B cell (primary cell): ENCODE measurements around the gene SLC16A12. TPM values are rescaled to one million over a fixed set of nuclear protein-coding genes. Genes with fewer than 3 reads are reported as not detected.

Experiments
- ATAC-seq: fragments of 200-7000 bp; cut with Tn5 transposase; one replicate; pipeline ENCODE4 v1.10.0; 2021; ENCODE audit warnings: low read depth, mild to moderate bottlenecking, moderate number of reproducible peaks, moderate library complexity
- CTCF ChIA-PET: fragments of 350-600 bp; sonication (Branson Sonifier 250); formaldehyde crosslinking; loops from one replicate; lab custom pipeline; 2021; ENCODE audit warnings: antibody characterized with exemption, inconsistent platforms; lab: Charles Lee
- POLR2A ChIA-PET: fragments of 350-600 bp; sonication (Branson Sonifier 250); formaldehyde crosslinking; loops from one replicate; lab custom pipeline; 2021; ENCODE audit warnings: antibody characterized with exemption; lab: Charles Lee
- DNase-seq: peaks from one replicate; pipeline ENCODE4 v3.0.0; 2013
- H2AFZ ChIP-seq: 2 replicates; pipeline ENCODE4 v1.6.1; 2012; ENCODE audit warnings: mild to moderate bottlenecking, low read depth, low read length; ENCODE audit not compliant: insufficient read depth, poor library complexity, severe bottlenecking
- H3K27ac ChIP-seq, 2 donors: 1 replicate in 1 of 2; 2 replicates in 1 of 2; pipeline ENCODE4 v1.5.1; 2012 to 2013; ENCODE audit warnings: low read length in 2 of 2, mild to moderate bottlenecking in 2 of 2, moderate library complexity in 1 of 2
- H3K27me3 ChIP-seq, 4 experiments: fragments of 200-600 bp in 1 of 4; sonication (generic) in 1 of 4; replicated peaks in 1 of 4; 1 replicate in 2 of 4; 2 replicates in 2 of 4; pipeline versions ENCODE4 v1.6.1 to v1.7.0; 2013 to 2016; ENCODE audit warnings: low read length in 3 of 4, mild to moderate bottlenecking in 2 of 4, mixed read lengths in 1 of 4, moderate library complexity in 1 of 4; ENCODE audit not compliant: insufficient read depth in 4 of 4, control insufficient read depth in 3 of 4; ENCODE audit errors: control extremely low read depth in 1 of 4
- H3K36me3 ChIP-seq, 2 experiments: replicated peaks in 1 of 2; 1 replicate in 1 of 2; 2 replicates in 1 of 2; pipeline versions ENCODE4 v1.6.1 to v1.7.1; 2013; ENCODE audit warnings: low read length in 1 of 2; ENCODE audit not compliant: insufficient read depth in 2 of 2, control insufficient read depth in 1 of 2; ENCODE audit errors: control extremely low read depth in 1 of 2, extremely low read depth in 1 of 2
- H3K4me1 ChIP-seq, 2 donors: fragments of 200-600 bp in 1 of 2; sonication (generic) in 1 of 2; 1 replicate in 1 of 2; 2 replicates in 1 of 2; pipeline versions ENCODE4 v1.5.1 to v1.6.1; 2013 to 2017; ENCODE audit warnings: low read length in 2 of 2; ENCODE audit not compliant: control insufficient read depth in 2 of 2, insufficient read depth in 2 of 2
- H3K4me2 ChIP-seq: replicated peaks from 2 replicates; pipeline ENCODE3; 2012; ENCODE audit warnings: mild to moderate bottlenecking, low read depth, low read length; ENCODE audit not compliant: poor library complexity, severe bottlenecking
- H3K4me3 ChIP-seq, 5 experiments: fragments of 200-600 bp in 1 of 5; sonication (generic) in 1 of 5; 1 replicate in 3 of 5; 2 replicates in 2 of 5; pipeline versions ENCODE4 v1.5.1 to v1.7.0; 2011 to 2016; ENCODE audit warnings: low read length in 4 of 5, mild to moderate bottlenecking in 4 of 5, low read depth in 2 of 5, control low read depth in 1 of 5, moderate library complexity in 1 of 5; ENCODE audit not compliant: insufficient read depth in 1 of 5; ENCODE audit errors: control extremely low read depth in 1 of 5, extremely low read depth in 1 of 5
- H3K79me2 ChIP-seq: fragments of 200-600 bp; sonication (generic); one replicate; pipeline ENCODE4 v1.6.0; 2016; ENCODE audit warnings: low read length; ENCODE audit not compliant: control insufficient read depth, insufficient read depth
- H3K9ac ChIP-seq: fragments of 200-600 bp; sonication (generic); 2 replicates; pipeline ENCODE4 v1.6.1; 2017; ENCODE audit warnings: mild to moderate bottlenecking, low read length, moderate library complexity
- H3K9me3 ChIP-seq, 3 donors: one replicate each; pipeline versions ENCODE4 v1.6.1 to v1.7.1; 2013; ENCODE audit warnings: low read length in 2 of 3; ENCODE audit not compliant: control insufficient read depth in 2 of 3, insufficient read depth in 1 of 3; ENCODE audit errors: control extremely low read depth in 1 of 3
- H4K20me1 ChIP-seq: 2 replicates; pipeline ENCODE4 v1.6.0; 2012; ENCODE audit warnings: mild to moderate bottlenecking, low read length; ENCODE audit not compliant: insufficient read depth, control insufficient read depth, poor library complexity, severe bottlenecking
- H3K27ac Mint-ChIP-seq: one replicate; pipeline ENCODE4 v1.8.0; 2021; ENCODE audit warnings: mixed read lengths
- H3K27me3 Mint-ChIP-seq: one replicate; pipeline ENCODE4 v1.8.0; 2021; ENCODE audit warnings: mixed read lengths
- H3K4me1 Mint-ChIP-seq: one replicate; pipeline ENCODE4 v1.8.0; 2021; ENCODE audit warnings: mixed read lengths
- H3K4me3 Mint-ChIP-seq: one replicate; pipeline ENCODE4 v1.8.0; 2021; ENCODE audit warnings: mixed read lengths
- H3K9me3 Mint-ChIP-seq: one replicate; pipeline ENCODE4 v1.8.0; 2022; ENCODE audit warnings: mixed read lengths; ENCODE audit not compliant: insufficient read depth
- EZH2 ChIP-seq: IDR thresholded peaks from 2 replicates; pipeline ENCODE4 v1.6.1; 2012; ENCODE audit warnings: borderline replicate concordance, low read depth, mild to moderate bottlenecking, moderate library complexity, low read length; ENCODE audit not compliant: insufficient read depth, poor library complexity, severe bottlenecking
- WGBS: methylation state at CpG from one replicate; pipeline ENCODE4 v1.1.5; 2013; ENCODE audit warnings: missing lambda C conversion rate; ENCODE audit not compliant: insufficient coverage; 5-methylcytosine and 5-hydroxymethylcytosine counted together
- intact Hi-C: fragments of 100-400 bp; cut with micrococcal nuclease; formaldehyde crosslinking; loops from one replicate; pipeline ENCODE4 v1.10.0; 2022
- polyA plus RNA-seq: library from polyadenylated mRNA; depleted of rRNA; stranded (reverse); fragments of >200 nt; gene quantifications from 2 replicates; pipeline ENCODE4 v1.2.3, GENCODE V29; 2012
- total RNA-seq, 2 donors: library from RNA; stranded (reverse); fragments of 120-200 nt in 1 of 2; gene quantifications; 1 replicate in 1 of 2; 2 replicates in 1 of 2; pipeline versions ENCODE4 v1.2.3 to v1.2.4, GENCODE V29; 2013 to 2022
- TF ChIP-seq, protein P1 (sequence below): fragments of 200-600 bp; IDR thresholded peaks from one replicate; pipeline ENCODE4 v1.8.0; 2022; ENCODE audit warnings: antibody characterized with exemption, mild to moderate bottlenecking

Gene SLC16A12
- total and polyA plus RNA-seq, 2 donors (not counting 1 experiment from before 2014, with no cell fraction given) = not detected

- Histone ChIP-seq H3K4me1 (peaks cover 0 to 2% of the 10 kb centered on the region in 2 donors), H2AFZ (no peak overlapping the region), H3K79me2 (no peaks in the 10 kb centered on the region), H3K36me3 (no peaks in the 10 kb centered on the region), H4K20me1 (no peaks in the 10 kb centered on the region), H3K27ac (no peak overlapping the region), H3K4me3 (no peak overlapping the region), H3K9ac (no peak overlapping the region), H3K9me3 (no peaks in the 10 kb centered on the region), H3K4me2 (no peak overlapping the region), H3K27me3 (no peaks in the 10 kb centered on the region)
- POLR2A ChIA-PET = no interaction called here
- no peaks in the 10 kb centered on the region for H3K9me3 Mint-ChIP-seq
- WGBS = 89% methylated on average over 3 of the region's 9 CpGs
- CTCF ChIA-PET = no interaction called here
- intact Hi-C loops = loop anchor here (5.0 kb wide), 1 partner anchor 94 kb away; no protein-coding TSS in a partner anchor
- no peak for ATAC-seq
- TF ChIP-seq, protein P1, sequence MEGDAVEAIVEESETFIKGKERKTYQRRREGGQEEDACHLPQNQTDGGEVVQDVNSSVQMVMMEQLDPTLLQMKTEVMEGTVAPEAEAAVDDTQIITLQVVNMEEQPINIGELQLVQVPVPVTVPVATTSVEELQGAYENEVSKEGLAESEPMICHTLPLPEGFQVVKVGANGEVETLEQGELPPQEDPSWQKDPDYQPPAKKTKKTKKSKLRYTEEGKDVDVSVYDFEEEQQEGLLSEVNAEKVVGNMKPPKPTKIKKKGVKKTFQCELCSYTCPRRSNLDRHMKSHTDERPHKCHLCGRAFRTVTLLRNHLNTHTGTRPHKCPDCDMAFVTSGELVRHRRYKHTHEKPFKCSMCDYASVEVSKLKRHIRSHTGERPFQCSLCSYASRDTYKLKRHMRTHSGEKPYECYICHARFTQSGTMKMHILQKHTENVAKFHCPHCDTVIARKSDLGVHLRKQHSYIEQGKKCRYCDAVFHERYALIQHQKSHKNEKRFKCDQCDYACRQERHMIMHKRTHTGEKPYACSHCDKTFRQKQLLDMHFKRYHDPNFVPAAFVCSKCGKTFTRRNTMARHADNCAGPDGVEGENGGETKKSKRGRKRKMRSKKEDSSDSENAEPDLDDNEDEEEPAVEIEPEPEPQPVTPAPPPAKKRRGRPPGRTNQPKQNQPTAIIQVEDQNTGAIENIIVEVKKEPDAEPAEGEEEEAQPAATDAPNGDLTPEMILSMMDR = no peak
- no peak for TF ChIP-seq EZH2
- DNase-seq = no peak
- peaks cover 2% of the 10 kb centered on the region for H3K4me1 Mint-ChIP-seq
- no peak overlapping the region for H3K4me3 Mint-ChIP-seq
- peaks cover 7% of the 10 kb centered on the region for H3K27me3 Mint-ChIP-seq
- H3K27ac Mint-ChIP-seq = no peak overlapping the region
Measured at GRCh38 chr10:89468191-89468965, 67.0 kb downstream of the SLC16A12 start.

- H2AFZ ChIP-seq = peak overlapping the region; percentile 30
- no peak overlapping the region for H3K4me3 ChIP-seq
- no peaks in the 10 kb centered on the region for H3K36me3 ChIP-seq
- no peak overlapping the region for H3K9ac ChIP-seq
- no peaks in the 10 kb centered on the region for H4K20me1 ChIP-seq
- TF ChIP-seq, protein P1 = peak; percentile 24
- no peak for TF ChIP-seq EZH2
- no peak overlapping the region for H3K27ac Mint-ChIP-seq
- no peaks in the 10 kb centered on the region for H3K27me3 ChIP-seq
- no peak overlapping the region for H3K27ac ChIP-seq
- no CpG with 5 or more reads among the region's 3 CpGs for WGBS
- H3K79me2 ChIP-seq = no peaks in the 10 kb centered on the region
- H3K27me3 Mint-ChIP-seq = peaks cover 11% of the 10 kb centered on the region
- H3K9me3 ChIP-seq = no peaks in the 10 kb centered on the region
- H3K9me3 Mint-ChIP-seq = no peaks in the 10 kb centered on the region
- intact Hi-C loops = loop anchor here (5.0 kb wide), 1 partner anchor 96 kb away; no protein-coding TSS in a partner anchor
- peaks cover 2% of the 10 kb centered on the region for H3K4me1 Mint-ChIP-seq
- CTCF ChIA-PET = interaction anchor here (1.1 to 1.9 kb wide), 3 partner anchors 96 to 102 kb away, joined by 3 to 7 read pairs (median 7); no protein-coding TSS in a partner anchor
- H3K4me1 ChIP-seq = peaks cover 0 to 2% of the 10 kb centered on the region in 2 donors
- DNase-seq = peak; percentile 33
- POLR2A ChIA-PET = no interaction called here
- H3K4me3 Mint-ChIP-seq = no peak overlapping the region
- no peak overlapping the region for H3K4me2 ChIP-seq
- ATAC-seq = peak; percentile 57
Measured at GRCh38 chr10:89466599-89467035, 68.8 kb downstream of the SLC16A12 start.
